SK-N-SH (cell line): ENCODE results near the gene TUBA3E.
"Not testable (repeated sequence)": the region's sequence is repeated elsewhere in the genome, so short reads cannot be mapped to it uniquely, and the experiment has no call there.

ENCODE experiments used
- CHD2 ChIP-seq: fragments of 150-350 bp; IDR thresholded peaks from 2 replicates; pipeline ENCODE4 v1.6.1; 2018; ENCODE audit warnings: low read length; ENCODE audit not compliant: partially characterized antibody
- CTCF ChIP-seq: fragments of 200-600 bp; sonication (generic); IDR thresholded peaks from 2 replicates; pipeline ENCODE4 v1.6.1; 2017; ENCODE audit warnings: antibody characterized with exemption, mild to moderate bottlenecking, moderate library complexity
- EP300 ChIP-seq, 2 experiments: IDR thresholded peaks; 2 replicates each; pipeline versions ENCODE4 v1.4.0 to v1.6.1; 2012; ENCODE audit warnings: borderline replicate concordance in 1 of 2, low read depth in 1 of 2, low read length in 1 of 2
- YY1 ChIP-seq: IDR thresholded peaks from 2 replicates; pipeline ENCODE4 v1.4.0; 2012; ENCODE audit warnings: low read depth, mild to moderate bottlenecking
- ZBTB33 ChIP-seq: IDR thresholded peaks from 2 replicates; pipeline ENCODE4 v1.4.0; 2012; ENCODE audit warnings: low read depth, borderline replicate concordance

GRCh38 chr2:130148515-130148914 lies 49.7 kb downstream of the TUBA3E start:
- TF ChIP-seq CTCF; CHD2; YY1; ZBTB33; EP300 (IDR thresholded peaks at IDR 0.05; ENCODE audit: borderline replicate concordance in 1 of 2, low read depth in 1 of 2, low read length in 1 of 2): not testable (repeated sequence)
